HEK293 (cell line): ENCODE data around the gene RHOBTB3.
A peak's percentile ranks its signal among the peaks of the same experiment; 100 is the strongest.
"Not testable (repeated sequence)": the region's sequence is repeated elsewhere in the genome, so short reads cannot be mapped to it uniquely, and the experiment has no call there.

Source experiments
- CTCF ChIA-PET: fragments of 350-600 bp; formaldehyde crosslinking; extraction: SDS; loops from one replicate; lab custom pipeline; 2021; ENCODE audit warnings: antibody characterized with exemption; lab: Yijun Ruan, JAX
- POLR2A ChIA-PET: fragments of 300-600 bp; formaldehyde crosslinking; extraction: SDS; loops from one replicate; lab custom pipeline; 2020; ENCODE audit warnings: antibody characterized with exemption, inconsistent platforms; lab: Yijun Ruan, JAX
- H3K27ac ChIP-seq: fragments of 200-500 bp; sonication (Bioruptor generic); 2 replicates; pipeline ENCODE4 v1.5.1; 2014; ENCODE audit warnings: low read depth, low read length, control low read depth, inconsistent platforms; ENCODE audit errors: extremely low read depth
- H3K36me3 ChIP-seq, 2 experiments: fragments of 200-500 bp in 1 of 2; sonication (Bioruptor generic) in 1 of 2; 1 replicate in 1 of 2; 2 replicates in 1 of 2; pipeline ENCODE4 v1.5.1; 2014 to 2017; ENCODE audit warnings: inconsistent platforms in 2 of 2, low read length in 2 of 2; ENCODE audit not compliant: control insufficient read depth in 2 of 2, insufficient read depth in 1 of 2
- H3K4me1 ChIP-seq: fragments of 200-500 bp; sonication (Bioruptor generic); 2 replicates; pipeline ENCODE4 v1.5.1; 2014; ENCODE audit warnings: mild to moderate bottlenecking, low read length, inconsistent platforms; ENCODE audit not compliant: control insufficient read depth, insufficient read depth
- H3K4me3 ChIP-seq: 2 replicates; pipeline ENCODE4 v1.5.1; 2011; ENCODE audit warnings: low read depth, mild to moderate bottlenecking, control low read depth, low read length, moderate library complexity
- H3K9me3 ChIP-seq: fragments of 200-500 bp; sonication (Bioruptor generic); 2 replicates; pipeline ENCODE4 v1.5.1; 2014; ENCODE audit warnings: low read depth, low read length, inconsistent platforms; ENCODE audit not compliant: control insufficient read depth, insufficient read depth
- HIC1 ChIP-seq: fragments of 450-650 bp; formaldehyde crosslinking; IDR thresholded peaks from 2 replicates; pipeline ENCODE4 v1.5.1; 2016; ENCODE audit warnings: missing biosample characterization, missing genetic modification characterization
- KLF7 ChIP-seq: fragments of 450-650 bp; formaldehyde crosslinking; IDR thresholded peaks from 2 replicates; pipeline ENCODE4 v1.5.1; 2016; ENCODE audit warnings: missing biosample characterization, missing genetic modification characterization, borderline replicate concordance
- MYNN ChIP-seq: fragments of 450-650 bp; formaldehyde crosslinking; IDR thresholded peaks from 2 replicates; pipeline ENCODE4 v1.5.1; 2016; ENCODE audit warnings: missing biosample characterization, missing genetic modification characterization, borderline replicate concordance
- SCRT2 ChIP-seq: fragments of 450-650 bp; formaldehyde crosslinking; IDR thresholded peaks from 2 replicates; pipeline ENCODE4 v1.5.1; 2016; ENCODE audit warnings: missing biosample characterization, missing genetic modification characterization
- ZBTB26 ChIP-seq: fragments of 450-650 bp; formaldehyde crosslinking; optimal IDR thresholded peaks from 2 replicates; pipeline ENCODE3; 2016; ENCODE audit warnings: missing biosample characterization, mild to moderate bottlenecking, missing genetic modification characterization
- ZFP41 ChIP-seq: fragments of 450-650 bp; formaldehyde crosslinking; IDR thresholded peaks from 2 replicates; pipeline ENCODE4 v1.5.1; 2016; ENCODE audit warnings: missing biosample characterization, missing genetic modification characterization, borderline replicate concordance
- ZIC2 ChIP-seq: fragments of 450-650 bp; formaldehyde crosslinking; IDR thresholded peaks from 2 replicates; pipeline ENCODE4 v1.5.1; 2016; ENCODE audit warnings: missing biosample characterization, missing genetic modification characterization
- ZNF157 ChIP-seq: fragments of 450-650 bp; formaldehyde crosslinking; IDR thresholded peaks from 2 replicates; pipeline ENCODE4 v1.5.1; 2016; ENCODE audit warnings: missing biosample characterization, missing genetic modification characterization
- ZNF16 ChIP-seq: fragments of 450-650 bp; formaldehyde crosslinking; IDR thresholded peaks from 2 replicates; pipeline ENCODE4 v1.5.1; 2016; ENCODE audit warnings: low read depth, missing biosample characterization, missing genetic modification characterization
- ZNF169 ChIP-seq: fragments of 450-650 bp; formaldehyde crosslinking; IDR thresholded peaks from 2 replicates; pipeline ENCODE4 v1.5.1; 2016; ENCODE audit warnings: missing biosample characterization, missing genetic modification characterization
- ZNF221 ChIP-seq: fragments of 450-650 bp; formaldehyde crosslinking; IDR thresholded peaks from 2 replicates; pipeline ENCODE4 v1.5.1; 2017; ENCODE audit warnings: missing biosample characterization, missing genetic modification characterization, borderline replicate concordance
- ZNF266 ChIP-seq: fragments of 450-650 bp; formaldehyde crosslinking; IDR thresholded peaks from 2 replicates; pipeline ENCODE4 v1.5.1; 2016; ENCODE audit warnings: missing biosample characterization, missing genetic modification characterization, low read depth
- ZNF324 ChIP-seq: fragments of 450-650 bp; formaldehyde crosslinking; IDR thresholded peaks from 2 replicates; pipeline ENCODE4 v1.5.1; 2016; ENCODE audit warnings: missing biosample characterization, missing genetic modification characterization
- ZNF37A ChIP-seq: fragments of 450-650 bp; IDR thresholded peaks from 2 replicates; pipeline ENCODE4 v1.5.1; 2018; ENCODE audit warnings: missing biosample characterization, missing genetic modification characterization
- ZNF398 ChIP-seq: fragments of 450-650 bp; formaldehyde crosslinking; IDR thresholded peaks from 2 replicates; pipeline ENCODE4 v1.5.1; 2017; ENCODE audit warnings: missing biosample characterization, missing genetic modification characterization
- ZNF449 ChIP-seq: fragments of 450-650 bp; formaldehyde crosslinking; IDR thresholded peaks from 2 replicates; pipeline ENCODE4 v1.5.1; 2017; ENCODE audit warnings: missing biosample characterization, mild to moderate bottlenecking, missing genetic modification characterization, moderate library complexity
- ZNF514 ChIP-seq: fragments of 450-650 bp; formaldehyde crosslinking; IDR thresholded peaks from 2 replicates; pipeline ENCODE4 v1.5.1; 2016; ENCODE audit warnings: missing biosample characterization, missing genetic modification characterization
- ZNF621 ChIP-seq: fragments of 450-650 bp; formaldehyde crosslinking; IDR thresholded peaks from 2 replicates; pipeline ENCODE4 v1.5.1; 2017; ENCODE audit warnings: missing biosample characterization, missing genetic modification characterization
- ZNF658 ChIP-seq: fragments of 450-650 bp; formaldehyde crosslinking; IDR thresholded peaks from 2 replicates; pipeline ENCODE4; 2016; ENCODE audit warnings: missing biosample characterization, missing genetic modification characterization
- ZNF664 ChIP-seq: fragments of 450-650 bp; formaldehyde crosslinking; IDR thresholded peaks from 2 replicates; pipeline ENCODE4 v1.5.1; 2016; ENCODE audit warnings: missing biosample characterization, missing genetic modification characterization

The RHOBTB3 gene

GRCh38 chr5:95835682-95836385 lies 104.7 kb downstream of the RHOBTB3 start (continued):
- TF ChIP-seq ZNF398 (peak; percentile 34; the same call in 1 of the 2 replicates), HIC1 (tag by site-specific recombination) (no peak), SCRT2 (tag by site-specific recombination) (peak; percentile 90), ZNF169 (tag by site-specific recombination) (no peak), KLF7 (no peak), ZNF157 (no peak), ZNF664 (tag by site-specific recombination) (no peak), ZNF37A (tag by site-specific recombination) (no peak), ZBTB26 (no peak), ZNF16 (tag by site-specific recombination) (no peak), ZNF514 (tag by site-specific recombination) (no peak), ZNF658 (tag by site-specific recombination) (no peak)

GRCh38 chr5:95836544-95836943 lies 105.4 kb downstream of the RHOBTB3 start:
- Histone ChIP-seq H3K4me1 (peaks cover 7% of the 10 kb centered on the region), H3K9me3 (no peaks in the 10 kb centered on the region), H3K4me3 (no peak overlapping the region), H3K36me3 (no peaks in the 10 kb centered on the region; a peak in 1 of 3 replicates), H3K27ac (no peak overlapping the region)
- ChIA-PET POLR2A (no interaction called here), CTCF (interaction anchor here (0.6 to 3.6 kb wide), 6 partner anchors 11 to 511 kb away, joined by 3 to 22 read pairs (median 4); no protein-coding TSS in a partner anchor)
- no peak for TF ChIP-seq ZNF621 (tag by site-specific recombination)
- TF ChIP-seq ZNF449 (tag by site-specific recombination): no peak
- TF ChIP-seq ZIC2: no peak
- TF ChIP-seq ZNF266 (tag by site-specific recombination): no peak
- TF ChIP-seq MYNN: no peak
- no peak for TF ChIP-seq ZFP41 (tag by site-specific recombination)
- TF ChIP-seq ZNF221: no peak
- no peak for TF ChIP-seq ZNF324

- H3K4me1 ChIP-seq, H3K9me3 ChIP-seq, H3K4me3 ChIP-seq, POLR2A ChIA-PET, H3K36me3 ChIP-seq, H3K27ac ChIP-seq: not testable (repeated sequence)
- CTCF ChIA-PET: interaction anchor here (0.6 to 3.6 kb wide), 7 partner anchors 11 to 511 kb away, joined by 3 to 22 read pairs (median 4); no protein-coding TSS in a partner anchor
Measured at GRCh38 chr5:95836971-95837370, 105.8 kb downstream of the RHOBTB3 start.
